ENCODE results near the gene OLIG1. TPM values are rescaled to one million over a fixed set of nuclear protein-coding genes. Genes with fewer than 3 reads are reported as not detected.

The OLIG1 gene
- total RNA-seq, 1 donor from 2014 or later = not detected

- DNase-seq (ENCODE audit: extremely low read depth, low read depth, low spot score) = no peak
Measured at GRCh38 chr21:33061233-33061632, 8.7 kb upstream of the OLIG1 start.

- no peak for DNase-seq (ENCODE audit: extremely low read depth, low read depth, low spot score)
Measured at GRCh38 chr21:33063375-33063883, 6.5 kb upstream of the OLIG1 start.

- DNase-seq (ENCODE audit: extremely low read depth, low read depth, low spot score) = no peak
Measured at GRCh38 chr21:33063907-33064622, 5.9 kb upstream of the OLIG1 start.

GRCh38 chr21:33064623-33065390 lies 5.1 kb upstream of the OLIG1 start:
- DNase-seq (ENCODE audit: extremely low read depth, low read depth, low spot score) = no peak

- no peak for DNase-seq (ENCODE audit: extremely low read depth, low read depth, low spot score)
Measured at GRCh38 chr21:33067043-33067442, 2.9 kb upstream of the OLIG1 start.

GRCh38 chr21:33067457-33067856 lies 2.5 kb upstream of the OLIG1 start:
- DNase-seq (ENCODE audit: extremely low read depth, low read depth, low spot score) = no peak

GRCh38 chr21:33069243-33069642 lies 698 bp upstream of the OLIG1 start:
- DNase-seq (ENCODE audit: extremely low read depth, low read depth, low spot score) = no peak

- DNase-seq (ENCODE audit: extremely low read depth, low read depth, low spot score) = no peak
Measured at GRCh38 chr21:33069645-33069993, 322 bp upstream of the OLIG1 start.

GRCh38 chr21:33070744-33070997 lies 730 bp downstream of the OLIG1 start:
- no peak for DNase-seq (ENCODE audit: extremely low read depth, low read depth, low spot score)

GRCh38 chr21:33070998-33071769 lies 1.2 kb downstream of the OLIG1 start:
- no peak for DNase-seq (ENCODE audit: extremely low read depth, low read depth, low spot score)

GRCh38 chr21:33071770-33072306 lies 1.9 kb downstream of the OLIG1 start:
- no peak for DNase-seq (ENCODE audit: extremely low read depth, low read depth, low spot score)

- DNase-seq (ENCODE audit: extremely low read depth, low read depth, low spot score) = no peak
Measured at GRCh38 chr21:33073636-33074035, 3.7 kb downstream of the OLIG1 start.

GRCh38 chr21:33075128-33075527 lies 5.2 kb downstream of the OLIG1 start:
- no peak for DNase-seq (ENCODE audit: extremely low read depth, low read depth, low spot score)

GRCh38 chr21:33075596-33076195 lies 5.8 kb downstream of the OLIG1 start:
- no peak for DNase-seq (ENCODE audit: extremely low read depth, low read depth, low spot score)

- DNase-seq (ENCODE audit: extremely low read depth, low read depth, low spot score) = no peak
Measured at GRCh38 chr21:33076600-33077329, 6.8 kb downstream of the OLIG1 start.

- no peak for DNase-seq (ENCODE audit: extremely low read depth, low read depth, low spot score)
Measured at GRCh38 chr21:33078907-33079582, 9.1 kb downstream of the OLIG1 start.

- DNase-seq (ENCODE audit: extremely low read depth, low read depth, low spot score) = no peak
Measured at GRCh38 chr21:33080376-33080775, 10.4 kb downstream of the OLIG1 start.

- DNase-seq (ENCODE audit: extremely low read depth, low read depth, low spot score) = no peak
Measured at GRCh38 chr21:33080776-33081175, 10.8 kb downstream of the OLIG1 start.

GRCh38 chr21:33088384-33088783 lies 18.4 kb downstream of the OLIG1 start:
- no peak for DNase-seq (ENCODE audit: extremely low read depth, low read depth, low spot score)

Measured in glomerular endothelial cell (primary cell).